HEK293T (cell line): Measurements from ENCODE around the gene SGSM2.

Experiments used
- CTCF ChIA-PET: fragments of 350-600 bp; formaldehyde crosslinking; extraction: SDS; loops from one replicate; lab custom pipeline; 2021; ENCODE audit warnings: antibody characterized with exemption, inconsistent platforms; lab: Yijun Ruan, JAX
- POLR2A ChIA-PET: fragments of 350-600 bp; formaldehyde crosslinking; extraction: SDS; loops from one replicate; lab custom pipeline; 2020; ENCODE audit warnings: antibody characterized with exemption, inconsistent platforms; lab: Yijun Ruan, JAX
- DNase-seq: peaks from one replicate; pipeline ENCODE4 v3.0.0; 2012; ENCODE audit warnings: mixed read lengths; ENCODE audit errors: extremely low spot score
- ARNT ChIP-seq: fragments of 450-650 bp; IDR thresholded peaks from 2 replicates; pipeline ENCODE4 v1.6.1; 2017; ENCODE audit warnings: mild to moderate bottlenecking
- BHLHE40 ChIP-seq: fragments of 450-650 bp; IDR thresholded peaks from 2 replicates; pipeline ENCODE4 v1.6.1; 2016; ENCODE audit warnings: mild to moderate bottlenecking, moderate library complexity, borderline replicate concordance
- CTBP1 ChIP-seq: fragments of 450-650 bp; IDR thresholded peaks from 2 replicates; pipeline ENCODE4 v1.6.1; 2016; ENCODE audit warnings: borderline replicate concordance
- ELF4 ChIP-seq: fragments of 450-650 bp; IDR thresholded peaks from 2 replicates; pipeline ENCODE4 v1.6.1; 2017; ENCODE audit warnings: antibody characterized with exemption
- FOXA1 ChIP-seq: fragments of 450-650 bp; IDR thresholded peaks from 2 replicates; pipeline ENCODE4 v1.6.1; 2016; ENCODE audit warnings: mild to moderate bottlenecking
- FOXK2 ChIP-seq: fragments of 450-650 bp; IDR thresholded peaks from 2 replicates; pipeline ENCODE4 v1.6.1; 2016; ENCODE audit warnings: mild to moderate bottlenecking
- FOXM1 ChIP-seq: fragments of 450-650 bp; IDR thresholded peaks from 2 replicates; pipeline ENCODE4 v1.6.1; 2017; ENCODE audit warnings: mild to moderate bottlenecking, borderline replicate concordance
- HDGF ChIP-seq: fragments of 450-650 bp; IDR thresholded peaks from 2 replicates; pipeline ENCODE4 v1.6.1; 2017; ENCODE audit warnings: antibody characterized with exemption, borderline replicate concordance
- L3MBTL2 ChIP-seq: fragments of 450-650 bp; conservative IDR thresholded peaks from 2 replicates; pipeline ENCODE4 v1.6.1; 2016; ENCODE audit warnings: mild to moderate bottlenecking
- LEF1 ChIP-seq: fragments of 450-650 bp; IDR thresholded peaks from 2 replicates; pipeline ENCODE4 v1.6.1; 2017; ENCODE audit warnings: mild to moderate bottlenecking, borderline replicate concordance
- NFRKB ChIP-seq: fragments of 450-650 bp; IDR thresholded peaks from 2 replicates; pipeline ENCODE4 v1.6.1; 2016; ENCODE audit warnings: mild to moderate bottlenecking, moderate library complexity
- SP1 ChIP-seq: fragments of 450-650 bp; IDR thresholded peaks from 2 replicates; pipeline ENCODE4 v1.6.1; 2017
- TARDBP ChIP-seq: fragments of 450-650 bp; IDR thresholded peaks from 2 replicates; pipeline ENCODE4 v1.6.1; 2016
- ZNF384 ChIP-seq: fragments of 450-650 bp; IDR thresholded peaks from 2 replicates; pipeline ENCODE4 v1.6.1; 2016
- TF ChIP-seq, protein P1 (sequence below): fragments of 450-650 bp; IDR thresholded peaks from 2 replicates; pipeline ENCODE4 v1.6.1; 2016

Gene SGSM2

DNA sequence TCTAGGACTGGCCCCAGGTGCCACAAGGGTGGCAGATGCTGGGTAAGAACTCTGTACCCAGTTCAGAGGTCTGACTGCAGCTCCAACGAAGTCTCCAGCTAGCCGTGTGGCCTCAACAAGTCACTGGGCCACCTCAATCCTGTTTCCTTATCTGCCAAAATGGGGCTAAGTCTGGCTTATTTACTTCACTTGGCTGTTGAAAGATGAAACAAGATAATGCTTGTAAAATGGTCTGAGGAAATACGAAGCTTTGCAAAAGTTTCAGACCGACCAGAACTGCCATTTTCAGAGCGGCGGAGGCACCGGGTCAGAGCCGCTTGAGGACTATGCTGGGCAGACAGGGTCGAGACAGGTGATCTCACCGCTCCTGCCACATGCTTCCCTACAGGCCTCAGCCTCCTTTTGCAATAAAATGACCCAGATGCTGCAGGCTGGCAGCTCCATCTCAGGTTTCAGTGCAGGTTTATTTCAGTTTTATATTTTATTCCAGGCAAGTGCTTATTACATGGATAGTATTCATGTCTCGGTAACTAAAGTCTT is 46.4 kb downstream of the SGSM2 start:
- POLR2A ChIA-PET = interaction anchor here (0.7 to 3.3 kb wide), 4 partner anchors 9 to 34 kb away, joined by 3 to 16 read pairs (median 7); no protein-coding TSS in a partner anchor
- DNase-seq = no peak
- TF ChIP-seq NFRKB (no peak), FOXA1 (no peak), HDGF (no peak), ARNT (no peak), BHLHE40 (no peak), FOXM1 (no peak), TARDBP (no peak), FOXK2 (no peak), ZNF384 (no peak), CTBP1 (no peak)
- TF ChIP-seq, protein P1, sequence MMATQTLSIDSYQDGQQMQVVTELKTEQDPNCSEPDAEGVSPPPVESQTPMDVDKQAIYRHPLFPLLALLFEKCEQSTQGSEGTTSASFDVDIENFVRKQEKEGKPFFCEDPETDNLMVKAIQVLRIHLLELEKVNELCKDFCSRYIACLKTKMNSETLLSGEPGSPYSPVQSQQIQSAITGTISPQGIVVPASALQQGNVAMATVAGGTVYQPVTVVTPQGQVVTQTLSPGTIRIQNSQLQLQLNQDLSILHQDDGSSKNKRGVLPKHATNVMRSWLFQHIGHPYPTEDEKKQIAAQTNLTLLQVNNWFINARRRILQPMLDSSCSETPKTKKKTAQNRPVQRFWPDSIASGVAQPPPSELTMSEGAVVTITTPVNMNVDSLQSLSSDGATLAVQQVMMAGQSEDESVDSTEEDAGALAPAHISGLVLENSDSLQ = no peak
- CTCF ChIA-PET = interaction anchor here (0.6 to 3.6 kb wide), 8 partner anchors 8 to 149 kb away, joined by 3 to 95 read pairs (median 6); no protein-coding TSS in a partner anchor

- DNase-seq = no peak
- POLR2A ChIA-PET = interaction anchor here (3.3 kb wide), 1 partner anchor 8 kb away, joined by 16 read pairs; no protein-coding TSS in a partner anchor
- CTCF ChIA-PET = interaction anchor here (2.2 to 3.6 kb wide), 2 partner anchors 22 to 32 kb away, joined by 14 to 95 read pairs; no protein-coding TSS in a partner anchor
- TF ChIP-seq, protein P1 = no peak
- no peak for TF ChIP-seq NFRKB
- no peak for TF ChIP-seq ELF4
- no peak for TF ChIP-seq FOXA1
- TF ChIP-seq SP1 = no peak
- no peak for TF ChIP-seq FOXM1
- no peak for TF ChIP-seq TARDBP
- no peak for TF ChIP-seq LEF1
Measured at GRCh38 chr17:2384439-2385127, 47.3 kb downstream of the SGSM2 start.

DNA sequence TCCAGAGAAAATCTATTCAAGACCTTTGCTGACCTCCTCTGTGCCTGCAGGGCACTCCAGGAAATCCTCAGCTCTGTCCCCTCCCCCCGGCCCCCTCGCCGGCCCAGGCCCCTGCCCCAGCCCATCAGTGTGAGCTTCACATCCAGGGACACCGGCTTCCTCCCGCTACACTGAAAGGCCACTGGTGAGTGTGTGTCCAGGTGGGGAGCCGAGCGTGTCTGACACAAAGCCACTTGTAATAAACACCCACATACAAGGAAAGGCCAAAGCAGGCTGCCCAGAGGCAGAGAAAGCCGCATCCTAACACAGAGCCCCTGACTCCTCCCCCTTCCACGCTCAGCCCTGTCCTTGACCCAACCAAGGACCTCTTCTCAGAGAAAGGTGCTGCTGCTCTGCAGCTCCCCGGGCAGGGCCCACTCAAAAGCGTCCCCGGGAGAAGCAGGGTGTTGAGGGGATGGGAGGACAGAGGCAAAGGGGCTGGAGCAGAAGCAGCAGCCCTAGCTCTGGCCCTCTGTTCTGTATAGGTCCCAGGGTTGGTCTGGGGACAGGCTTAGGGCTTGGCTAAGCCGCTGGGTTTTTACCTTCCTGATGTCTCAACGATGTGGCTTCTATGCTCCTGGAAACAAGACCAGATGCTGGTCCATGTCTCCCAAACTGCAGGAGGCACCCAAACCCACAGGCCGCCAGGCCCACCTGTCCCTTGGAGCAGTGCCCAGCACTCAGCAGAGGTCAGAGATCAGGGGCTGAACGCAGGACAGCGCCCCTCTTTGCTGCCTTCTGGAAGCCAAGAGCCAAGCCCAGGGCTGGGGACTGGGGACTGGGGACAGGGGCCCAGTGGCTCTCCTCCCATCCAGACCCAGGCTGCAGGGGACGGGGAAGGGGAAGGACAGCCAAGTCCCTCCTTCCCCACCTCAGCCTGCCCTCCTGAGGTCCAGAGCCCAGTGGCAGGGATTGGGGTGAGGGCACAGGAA is 48.2 kb downstream of the SGSM2 start:
- POLR2A ChIA-PET = no interaction called here
- no peak for TF ChIP-seq CTBP1
- no peak for TF ChIP-seq ZNF384
- TF ChIP-seq BHLHE40 = no peak

GRCh38 chr17:2386400-2387085 is 49.2 kb downstream of the SGSM2 start:
- TF ChIP-seq ARNT (no peak), BHLHE40 (no peak)
- CTCF ChIA-PET = no interaction called here
- POLR2A ChIA-PET = no interaction called here
- no peak for DNase-seq

More for the DNA sequence above, 48.2 kb downstream of the SGSM2 start:
- no peak for DNase-seq
- CTCF ChIA-PET = interaction anchor here (3.6 kb wide), 1 partner anchor 31 kb away, joined by 95 read pairs; no protein-coding TSS in a partner anchor

- TF ChIP-seq FOXM1 (no peak), FOXK2 (no peak), NFRKB (no peak), L3MBTL2 (no peak), ARNT (no peak), CTBP1 (no peak), TARDBP (no peak), SP1 (no peak), FOXA1 (no peak), ELF4 (no peak), LEF1 (no peak), HDGF (no peak), ZNF384 (no peak)
- TF ChIP-seq, protein P1 = no peak
- no peak for DNase-seq
- ChIA-PET POLR2A (no interaction called here), CTCF (interaction anchor here (1.4 kb wide), 1 partner anchor 29 kb away, joined by 5 read pairs; no protein-coding TSS in a partner anchor)
Measured at GRCh38 chr17:2387086-2388019, 50.1 kb downstream of the SGSM2 start.
